Right lobe of liver (tissue), 4 donors: Measurements from ENCODE around the gene JADE1.

ENCODE experiments used
- POLR2A ChIP-seq: fragments of 450-650 bp; IDR thresholded peaks from one replicate; pipeline ENCODE4 v1.6.1; 2017; ENCODE audit warnings: antibody characterized with exemption, mild to moderate bottlenecking
- TF ChIP-seq, protein P1 (sequence below), 4 donors: fragments of 200-600 bp in 3 of 4; fragments of 450-650 bp in 1 of 4; IDR thresholded peaks; one replicate each; pipeline versions ENCODE4 v1.5.1 to v1.8.0; 2016 to 2022; ENCODE audit warnings: antibody characterized with exemption in 4 of 4, mild to moderate bottlenecking in 2 of 4
- donor health status: DM: no; HTN: no; CAD: no.
- donor health status: DM: no; HTN: no; CAD: no.
- donor health status: DM: no; HTN: yes; CAD: no.

DNA sequence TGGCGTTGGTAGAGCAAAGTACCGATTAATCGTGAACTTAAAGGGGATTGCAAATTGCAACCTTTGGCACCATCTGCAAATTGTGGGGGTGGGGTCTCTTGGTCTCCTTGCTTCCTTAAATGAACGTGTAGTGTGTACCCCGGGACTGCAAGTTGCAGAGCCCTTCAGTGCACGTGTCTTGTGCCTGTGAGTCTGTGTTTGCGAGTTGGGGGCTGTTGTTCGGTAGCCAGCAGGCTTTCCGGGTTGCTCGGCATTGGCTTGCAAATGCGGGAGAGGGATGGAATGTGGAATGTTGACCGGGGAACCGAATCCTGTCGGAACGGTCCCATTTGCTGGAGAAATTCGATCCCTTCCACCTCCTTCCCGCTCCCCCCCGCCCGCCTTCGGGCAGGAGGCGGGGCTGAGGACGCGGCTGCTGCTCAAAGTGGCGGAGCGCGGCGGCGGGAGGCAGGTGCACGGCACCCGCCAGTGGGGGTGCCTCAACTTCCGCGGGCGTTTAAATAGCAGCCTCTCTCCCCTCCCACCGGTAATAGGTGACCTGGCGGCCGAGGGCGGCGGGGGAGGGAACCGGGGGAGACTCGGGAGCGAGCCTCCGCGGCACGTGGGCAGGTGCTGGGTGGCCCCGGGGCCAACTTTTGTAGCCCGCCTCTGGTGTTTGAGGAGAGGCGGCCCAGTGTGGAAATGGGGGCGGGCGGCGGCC lies 1.5 kb downstream of the JADE1 start:
- TF ChIP-seq, protein P1, sequence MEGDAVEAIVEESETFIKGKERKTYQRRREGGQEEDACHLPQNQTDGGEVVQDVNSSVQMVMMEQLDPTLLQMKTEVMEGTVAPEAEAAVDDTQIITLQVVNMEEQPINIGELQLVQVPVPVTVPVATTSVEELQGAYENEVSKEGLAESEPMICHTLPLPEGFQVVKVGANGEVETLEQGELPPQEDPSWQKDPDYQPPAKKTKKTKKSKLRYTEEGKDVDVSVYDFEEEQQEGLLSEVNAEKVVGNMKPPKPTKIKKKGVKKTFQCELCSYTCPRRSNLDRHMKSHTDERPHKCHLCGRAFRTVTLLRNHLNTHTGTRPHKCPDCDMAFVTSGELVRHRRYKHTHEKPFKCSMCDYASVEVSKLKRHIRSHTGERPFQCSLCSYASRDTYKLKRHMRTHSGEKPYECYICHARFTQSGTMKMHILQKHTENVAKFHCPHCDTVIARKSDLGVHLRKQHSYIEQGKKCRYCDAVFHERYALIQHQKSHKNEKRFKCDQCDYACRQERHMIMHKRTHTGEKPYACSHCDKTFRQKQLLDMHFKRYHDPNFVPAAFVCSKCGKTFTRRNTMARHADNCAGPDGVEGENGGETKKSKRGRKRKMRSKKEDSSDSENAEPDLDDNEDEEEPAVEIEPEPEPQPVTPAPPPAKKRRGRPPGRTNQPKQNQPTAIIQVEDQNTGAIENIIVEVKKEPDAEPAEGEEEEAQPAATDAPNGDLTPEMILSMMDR (IDR thresholded peaks at IDR 0.05): no peak
- peak; percentile 71 for TF ChIP-seq POLR2A
